ENCODE data around the gene STRN4. TPM values are rescaled to one million over a fixed set of nuclear protein-coding genes. Genes with fewer than 3 reads are reported as not detected.

STRN4 gene
- total RNA-seq, 2 experiments from 2014 or later, result 68.0 to 115 TPM

DNA sequence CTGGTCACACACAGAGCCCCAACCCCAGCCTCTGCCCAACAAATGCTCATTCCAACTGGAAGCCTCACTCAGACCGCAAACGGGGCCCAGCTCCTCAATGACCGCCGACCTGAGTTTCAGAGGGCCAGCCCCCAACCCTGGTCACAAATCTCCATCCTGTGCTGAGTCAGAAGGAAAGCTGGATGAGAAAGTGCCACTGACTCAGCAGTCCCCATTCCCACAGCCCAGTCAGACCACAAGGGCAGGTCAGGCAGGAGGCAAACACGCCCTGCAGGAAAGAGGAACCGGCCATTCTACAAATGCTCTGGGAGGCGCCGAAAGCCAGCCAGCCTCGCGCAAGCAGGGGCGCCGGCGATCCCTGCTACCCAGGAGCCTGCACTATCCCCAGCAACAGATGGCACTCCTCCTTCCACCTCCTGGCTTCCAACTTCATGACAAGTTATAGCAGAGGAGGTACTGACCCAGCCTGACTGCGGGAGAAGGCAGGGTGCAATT lies 15.2 kb downstream of the STRN4 start:
- no peak for TF ChIP-seq CTCF (conservative IDR thresholded peaks at IDR 0.05; ENCODE audit: low read length)
- TF ChIP-seq EZH2phosphoT487 (IDR thresholded peaks at IDR 0.05; ENCODE audit: borderline replicate concordance, low read depth, low read length), result no peak
- intact Hi-C loops (cut with micrococcal nuclease; ENCODE audit: unreplicated experiment), result no loop called here
- BruUV-seq (replicated peaks), result no TSS peak
- POLR2A ChIA-PET, result no interaction called here
- DNase-seq (ENCODE audit: low spot score), result no peak
- Histone ChIP-seq H3K36me3 (ENCODE audit: insufficient read depth, low read length) (peaks cover 94% of the 10 kb centered on the region), H3K79me2 (ENCODE audit: insufficient read depth, low read depth, low read length) (no peaks in the 10 kb centered on the region), H4K20me1 (ENCODE audit: insufficient read depth, low read length) (0 out of 2 replicates have a peak, but pooled peaks cover 4% of the 10 kb centered on the region), H3K27ac (ENCODE audit: low read depth, low read length, poor library complexity, severe bottlenecking) (no peak overlapping the region), H3K4me3 (ENCODE audit: low read depth, low read length, poor library complexity, severe bottlenecking) (no peak overlapping the region), H2AFZ (ENCODE audit: low read length) (no peak overlapping the region), H3K9me3 (ENCODE audit: low read length) (no peaks in the 10 kb centered on the region), H3K9me2 (ENCODE audit: insufficient read depth, low read length) (no peaks in the 10 kb centered on the region), H3K4me2 (ENCODE audit: low read length) (no peak overlapping the region), H3K4me1 (ENCODE audit: insufficient read depth, low read length, poor library complexity, severe bottlenecking) (no peaks in the 10 kb centered on the region)
- CTCF ChIA-PET (ENCODE audit: unreplicated experiment), result no interaction called here

DNA sequence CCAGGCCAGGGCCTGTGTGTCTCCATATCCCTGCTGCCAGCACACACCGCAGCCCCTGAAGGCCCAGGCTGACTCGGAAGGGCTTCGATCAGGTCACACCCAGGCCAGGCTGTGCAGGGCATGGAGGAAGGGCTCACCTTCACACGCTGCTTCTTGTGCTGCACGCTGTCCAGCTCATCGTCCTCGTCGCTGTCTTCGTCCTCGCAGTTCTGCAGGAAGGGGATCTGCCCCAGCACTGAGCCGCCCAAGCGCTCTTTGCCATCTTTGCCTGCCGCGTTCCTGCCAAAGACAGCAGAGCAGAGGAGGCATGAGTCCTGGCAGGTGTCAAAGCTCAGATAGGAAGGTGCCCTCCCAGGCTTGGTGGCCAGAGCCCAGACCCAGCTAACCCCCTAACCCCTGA lies 15.7 kb downstream of the STRN4 start:
- Histone ChIP-seq H3K79me2 (ENCODE audit: insufficient read depth, low read depth, low read length) (no peaks in the 10 kb centered on the region), H2AFZ (ENCODE audit: low read length) (no peak overlapping the region), H4K20me1 (ENCODE audit: insufficient read depth, low read length) (0 out of 2 replicates have a peak, but pooled peaks cover 4% of the 10 kb centered on the region), H3K9me3 (ENCODE audit: low read length) (no peaks in the 10 kb centered on the region), H3K4me3 (ENCODE audit: low read depth, low read length, poor library complexity, severe bottlenecking) (no peak overlapping the region), H3K4me1 (ENCODE audit: insufficient read depth, low read length, poor library complexity, severe bottlenecking) (no peaks in the 10 kb centered on the region), H3K36me3 (ENCODE audit: insufficient read depth, low read length) (peaks cover 96% of the 10 kb centered on the region), H3K9me2 (ENCODE audit: insufficient read depth, low read length) (no peaks in the 10 kb centered on the region), H3K27ac (ENCODE audit: low read depth, low read length, poor library complexity, severe bottlenecking) (no peak overlapping the region), H3K4me2 (ENCODE audit: low read length) (no peak overlapping the region)
- intact Hi-C loops (cut with micrococcal nuclease; ENCODE audit: unreplicated experiment), result no loop called here
- TF ChIP-seq EZH2phosphoT487 (IDR thresholded peaks at IDR 0.05; ENCODE audit: borderline replicate concordance, low read depth, low read length) (no peak), CTCF (conservative IDR thresholded peaks at IDR 0.05; ENCODE audit: low read length) (no peak)
- BruUV-seq (replicated peaks), result no TSS peak
- ChIA-PET POLR2A (no interaction called here), CTCF (ENCODE audit: unreplicated experiment) (interaction anchor here (0.5 kb wide), 1 partner anchor 11 kb away, joined by 3 read pairs; no protein-coding TSS in a partner anchor)
- no peak for DNase-seq (ENCODE audit: low spot score)

DNA sequence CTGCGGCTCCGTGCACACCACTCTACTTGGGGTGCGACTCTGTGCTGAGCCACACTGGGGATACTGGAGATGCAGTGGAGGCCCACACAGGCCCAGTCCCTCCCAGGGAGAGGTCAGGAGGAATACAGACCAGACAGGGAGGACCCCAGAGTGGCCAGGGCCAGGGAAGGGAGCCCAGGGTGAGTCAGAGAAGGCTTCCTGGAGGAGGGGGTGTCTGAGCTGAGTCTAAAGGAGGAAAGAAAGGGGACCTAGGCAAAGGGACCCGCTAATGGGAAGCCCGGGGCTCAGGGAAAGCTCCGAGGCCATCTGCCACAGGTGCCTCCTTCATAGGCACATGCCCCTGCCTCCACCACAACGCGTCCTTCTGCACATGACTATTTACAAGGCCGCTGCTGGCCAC lies 16.1 kb downstream of the STRN4 start:
- H3K27ac ChIP-seq (ENCODE audit: low read depth, low read length, poor library complexity, severe bottlenecking), result no peak overlapping the region
- H4K20me1 ChIP-seq (ENCODE audit: insufficient read depth, low read length), result 0 out of 2 replicates have a peak, but pooled peaks cover 4% of the 10 kb centered on the region

More for the DNA sequence above, 16.1 kb downstream of the STRN4 start:
- CTCF ChIA-PET (ENCODE audit: unreplicated experiment), result interaction anchor here (0.5 kb wide), 1 partner anchor 11 kb away, joined by 3 read pairs; no protein-coding TSS in a partner anchor
- TF ChIP-seq EZH2phosphoT487 (IDR thresholded peaks at IDR 0.05; ENCODE audit: borderline replicate concordance, low read depth, low read length) (no peak), CTCF (conservative IDR thresholded peaks at IDR 0.05; ENCODE audit: low read length) (no peak)
- BruUV-seq (replicated peaks), result no TSS peak
- intact Hi-C loops (cut with micrococcal nuclease; ENCODE audit: unreplicated experiment), result no loop called here
- no peaks in the 10 kb centered on the region for H3K9me3 ChIP-seq (ENCODE audit: low read length)
- H3K9me2 ChIP-seq (ENCODE audit: insufficient read depth, low read length), result no peaks in the 10 kb centered on the region
- no peaks in the 10 kb centered on the region for H3K79me2 ChIP-seq (ENCODE audit: insufficient read depth, low read depth, low read length)
- no peaks in the 10 kb centered on the region for H3K4me1 ChIP-seq (ENCODE audit: insufficient read depth, low read length, poor library complexity, severe bottlenecking)
- H3K4me2 ChIP-seq (ENCODE audit: low read length), result no peak overlapping the region
- no peak overlapping the region for H3K4me3 ChIP-seq (ENCODE audit: low read depth, low read length, poor library complexity, severe bottlenecking)
- DNase-seq (ENCODE audit: low spot score), result no peak
- POLR2A ChIA-PET, result no interaction called here
- H2AFZ ChIP-seq (ENCODE audit: low read length), result no peak overlapping the region
- peaks cover 96% of the 10 kb centered on the region for H3K36me3 ChIP-seq (ENCODE audit: insufficient read depth, low read length)

Measured in OCI-LY7 (cell line).